ENCODE results near the gene KRTAP10-5.

DNA sequence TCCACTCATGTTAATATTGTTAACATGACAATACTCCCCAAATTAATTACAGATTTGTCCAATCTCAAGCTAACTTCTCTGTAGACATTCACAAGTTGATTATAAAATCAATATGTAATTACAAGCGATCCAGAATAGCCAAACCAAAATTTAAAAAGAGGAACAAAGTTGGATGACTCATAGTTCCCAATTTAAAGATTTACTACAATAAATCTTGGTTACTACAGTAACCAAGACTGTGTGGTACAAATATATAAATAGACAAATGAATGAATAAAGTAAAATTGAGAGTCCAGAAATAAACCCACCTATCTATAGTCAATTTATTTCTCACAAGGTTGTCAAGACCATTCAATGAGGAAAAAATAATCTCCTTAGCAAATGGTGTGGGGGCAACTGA, 14.0 kb downstream of the KRTAP10-5 start:
- TF ChIP-seq SPI1 (IDR thresholded peaks at IDR 0.05; ENCODE audit: low read depth, low read length) (no peak), POLR2A (IDR thresholded peaks at IDR 0.05; ENCODE audit: low read depth, low read length) (no peak), POLR2AphosphoS5 (IDR thresholded peaks at IDR 0.05; ENCODE audit: low read depth, low read length) (no peak)

Data from GM12891 (cell line).